Loucy (cell line): ENCODE results near the gene LAMTOR1.

Experiments
- H2AFZ ChIP-seq: fragments of 200-600 bp; sonication (generic); 2 replicates; pipeline ENCODE4 v1.6.0; 2016; ENCODE audit warnings: antibody characterized with exemption, mild to moderate bottlenecking, low read length, moderate library complexity
- H3F3A ChIP-seq: fragments of 200-600 bp; 2 replicates; pipeline ENCODE4 v1.6.0; 2016; ENCODE audit warnings: antibody characterized with exemption, low read depth, mild to moderate bottlenecking
- H3K27me3 ChIP-seq: fragments of 200-600 bp; sonication (generic); 2 replicates; pipeline ENCODE4 v1.6.1; 2014; ENCODE audit warnings: low read length, mild to moderate bottlenecking; ENCODE audit not compliant: insufficient read depth, poor library complexity, severe bottlenecking
- H3K36me3 ChIP-seq: fragments of 200-600 bp; sonication (generic); 2 replicates; pipeline ENCODE4 v1.6.1; 2016; ENCODE audit warnings: low read length; ENCODE audit not compliant: insufficient read depth
- H3K4me1 ChIP-seq: fragments of 200-600 bp; sonication (generic); 2 replicates; pipeline ENCODE4 v1.5.1; 2014; ENCODE audit warnings: low read length, mild to moderate bottlenecking; ENCODE audit not compliant: insufficient read depth, poor library complexity, severe bottlenecking
- H3K4me2 ChIP-seq: fragments of 200-600 bp; sonication (generic); 2 replicates; pipeline ENCODE4 v1.6.0; 2014; ENCODE audit warnings: antibody characterized with exemption, low read length, low read depth, mild to moderate bottlenecking; ENCODE audit not compliant: poor library complexity, severe bottlenecking
- H3K4me3 ChIP-seq: fragments of 200-600 bp; sonication (generic); 2 replicates; pipeline ENCODE4 v1.5.1; 2014; ENCODE audit warnings: low read length, mild to moderate bottlenecking, mixed read lengths; ENCODE audit not compliant: poor library complexity, severe bottlenecking
- H3K79me2 ChIP-seq: fragments of 200-600 bp; sonication (generic); 2 replicates; pipeline ENCODE4 v1.6.1; 2014; ENCODE audit warnings: low read length; ENCODE audit not compliant: insufficient read depth
- H3K9ac ChIP-seq: fragments of 200-600 bp; sonication (generic); 2 replicates; pipeline ENCODE4 v1.6.0; 2014; ENCODE audit warnings: mild to moderate bottlenecking, low read depth, low read length, moderate library complexity; ENCODE audit not compliant: poor library complexity, severe bottlenecking
- H3K9me2 ChIP-seq: fragments of 200-600 bp; sonication (generic); replicated peaks from 2 replicates; pipeline ENCODE4 v1.6.1; 2016; ENCODE audit warnings: low read depth, low read length, mixed read lengths
- H3K9me3 ChIP-seq: fragments of 200-600 bp; sonication (generic); 2 replicates; pipeline ENCODE4 v1.6.1; 2014; ENCODE audit warnings: mild to moderate bottlenecking, antibody characterized with exemption, low read length, low read depth; ENCODE audit not compliant: insufficient read depth
- H4K20me1 ChIP-seq: fragments of 200-600 bp; sonication (generic); 2 replicates; pipeline ENCODE4 v1.6.0; 2014; ENCODE audit warnings: antibody characterized with exemption, low read length, mild to moderate bottlenecking; ENCODE audit not compliant: insufficient read depth, poor library complexity, severe bottlenecking
- CTCF ChIP-seq: fragments of 200-600 bp; sonication (generic); conservative IDR thresholded peaks from 2 replicates; pipeline ENCODE4 v1.5.1; 2014; ENCODE audit warnings: mild to moderate bottlenecking, antibody characterized with exemption, low read length
- EZH2phosphoT487 ChIP-seq: fragments of 200-600 bp; IDR thresholded peaks from 2 replicates; pipeline ENCODE4 v1.6.1; 2018; ENCODE audit warnings: antibody characterized with exemption, mild to moderate bottlenecking, moderate library complexity, borderline replicate concordance

Gene LAMTOR1

GRCh38 chr11:72081184-72081644 is 21.9 kb downstream of the LAMTOR1 start:
- peak overlapping the region; percentile 98 for H3K4me3 ChIP-seq
- no peaks in the 10 kb centered on the region for H3K36me3 ChIP-seq
- peak overlapping the region; percentile 80 for H2AFZ ChIP-seq
- peaks cover 30% of the 10 kb centered on the region for H4K20me1 ChIP-seq
- peaks cover 37% of the 10 kb centered on the region for H3K4me1 ChIP-seq
- no peaks in the 10 kb centered on the region for H3K27me3 ChIP-seq
- peaks cover 41% of the 10 kb centered on the region for H3K79me2 ChIP-seq
- no peak for TF ChIP-seq EZH2phosphoT487
- no peak for TF ChIP-seq CTCF
- H3K9ac ChIP-seq, result peak overlapping the region; percentile 62
- no peaks in the 10 kb centered on the region for H3F3A ChIP-seq
- H3K9me3 ChIP-seq, result no peaks in the 10 kb centered on the region
- H3K4me2 ChIP-seq, result peak overlapping the region; percentile 78
- H3K9me2 ChIP-seq, result no peaks in the 10 kb centered on the region

GRCh38 chr11:72080326-72081183 is 22.5 kb downstream of the LAMTOR1 start, which contains the start of the genes LRRC51 and NUMA1:
LRRC51 (plus strand) TSS chr11:72080850; CDS start chr11:72089084, 8,234 bp downstream.
NUMA1 (minus strand) TSS chr11:72080542; CDS start chr11:72035943, 44,599 bp downstream.
- H3K9me2 ChIP-seq, result no peaks in the 10 kb centered on the region
- H3F3A ChIP-seq, result no peaks in the 10 kb centered on the region
- H3K4me1 ChIP-seq, result peaks cover 40% of the 10 kb centered on the region
- H3K9ac ChIP-seq, result peak within 1 kb of the TSS; percentile 84
- H3K4me2 ChIP-seq, result peak within 1 kb of the TSS; percentile 94
- H3K27me3 ChIP-seq, result no peaks in the 10 kb centered on the region
- H4K20me1 ChIP-seq, result peaks cover 30% of the 10 kb centered on the region
- H3K79me2 ChIP-seq, result peaks cover 48% of the 10 kb centered on the region
- peak within 1 kb of the TSS; percentile 98 for H3K4me3 ChIP-seq
- H3K36me3 ChIP-seq, result no peaks in the 10 kb centered on the region
- no peaks in the 10 kb centered on the region for H3K9me3 ChIP-seq
- TF ChIP-seq CTCF, result no peak
- TF ChIP-seq EZH2phosphoT487, result no peak
- peak within 1 kb of the TSS; percentile 80 for H2AFZ ChIP-seq

GRCh38 chr11:72079819-72080325 is 23.2 kb downstream of the LAMTOR1 start:
- no peaks in the 10 kb centered on the region for H3K27me3 ChIP-seq
- H3K9me2 ChIP-seq, result no peaks in the 10 kb centered on the region
- peaks cover 54% of the 10 kb centered on the region for H3K79me2 ChIP-seq
- H3K4me2 ChIP-seq, result peak overlapping the region; percentile 94
- TF ChIP-seq EZH2phosphoT487 (no peak), CTCF (no peak)
- H2AFZ ChIP-seq, result peak overlapping the region; percentile 80
- no peaks in the 10 kb centered on the region for H3K9me3 ChIP-seq
- H4K20me1 ChIP-seq, result peaks cover 35% of the 10 kb centered on the region
- peak overlapping the region; percentile 84 for H3K9ac ChIP-seq
- peaks cover 44% of the 10 kb centered on the region for H3K4me1 ChIP-seq
- H3K4me3 ChIP-seq, result peak overlapping the region; percentile 98
- H3F3A ChIP-seq, result no peaks in the 10 kb centered on the region
- no peaks in the 10 kb centered on the region for H3K36me3 ChIP-seq
